HG02943 (cell line): ENCODE data around the gene TRAPPC11.
"Not testable (repeated sequence)": the region's sequence is repeated elsewhere in the genome, so short reads cannot be mapped to it uniquely, and the experiment has no call there.

ENCODE experiments used
- ATAC-seq: cut with Tn5 transposase; IDR thresholded peaks from one replicate; pipeline ENCODE4 v1.9.1; 2021; ENCODE audit warnings: mild to moderate bottlenecking, low read depth, moderate library complexity; ENCODE audit not compliant: unreplicated experiment

TRAPPC11 gene

DNA sequence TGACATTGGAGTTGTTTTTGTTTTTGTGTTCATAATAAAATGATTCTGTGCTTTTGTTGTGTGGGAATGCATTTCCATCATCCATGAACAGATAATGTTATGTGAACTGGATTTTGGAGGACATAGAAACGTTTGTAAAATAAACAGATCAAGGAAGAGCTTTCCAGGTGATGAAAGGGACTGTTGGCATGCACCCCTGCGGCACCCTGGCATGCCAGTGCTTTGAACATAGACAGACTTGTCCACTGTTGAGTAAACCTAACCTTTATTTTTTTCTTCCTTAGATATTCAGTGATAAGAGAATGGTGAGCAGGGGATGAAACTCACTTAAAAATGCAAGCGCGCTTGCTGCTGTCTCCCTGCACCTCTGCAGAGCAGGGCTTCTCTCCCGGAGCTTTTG lies 59.8 kb downstream of the TRAPPC11 start:
- ATAC-seq, result no peak

DNA sequence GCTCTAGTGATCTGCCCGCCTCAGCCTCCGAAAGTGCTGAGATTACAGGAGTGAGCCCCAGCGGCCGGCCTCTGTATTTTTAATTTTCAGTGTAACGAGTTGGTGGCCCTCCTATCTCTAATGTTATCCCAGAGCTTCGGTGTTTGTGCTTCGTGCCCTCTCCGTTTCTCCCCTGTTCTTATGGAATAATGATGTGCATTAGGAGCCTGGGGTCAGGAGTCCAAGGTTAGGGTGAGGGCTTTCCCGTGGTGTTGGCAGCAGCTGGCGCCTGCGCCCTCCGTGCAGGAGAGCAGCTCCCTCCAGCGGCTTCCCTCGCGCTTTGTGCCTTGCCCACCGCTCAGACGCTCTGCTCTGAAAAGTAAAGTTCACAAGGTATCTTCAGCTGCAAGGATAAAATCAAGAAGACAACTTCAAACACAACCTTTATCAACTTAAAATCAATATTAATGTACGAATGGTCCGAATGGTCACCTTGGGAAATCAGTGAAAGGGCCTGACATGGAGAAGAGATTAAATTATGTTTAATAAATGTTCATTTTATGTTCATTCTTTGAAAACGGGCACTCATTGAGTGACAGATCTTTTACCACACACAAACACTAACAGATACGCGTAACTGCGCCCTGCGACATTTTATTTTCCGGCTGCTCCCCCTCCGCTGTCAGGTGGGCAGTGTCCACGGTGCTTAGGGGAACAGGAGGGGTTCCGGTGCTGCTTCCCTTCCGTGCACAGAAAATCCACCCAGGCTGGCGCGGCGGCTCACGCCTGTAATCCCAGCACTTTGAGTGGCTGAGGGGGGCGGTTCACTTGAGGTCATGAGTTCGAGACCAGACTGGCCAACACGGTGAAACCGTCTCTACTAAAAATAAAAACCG lies 62.4 kb downstream of the TRAPPC11 start:
- ATAC-seq, result no peak

DNA sequence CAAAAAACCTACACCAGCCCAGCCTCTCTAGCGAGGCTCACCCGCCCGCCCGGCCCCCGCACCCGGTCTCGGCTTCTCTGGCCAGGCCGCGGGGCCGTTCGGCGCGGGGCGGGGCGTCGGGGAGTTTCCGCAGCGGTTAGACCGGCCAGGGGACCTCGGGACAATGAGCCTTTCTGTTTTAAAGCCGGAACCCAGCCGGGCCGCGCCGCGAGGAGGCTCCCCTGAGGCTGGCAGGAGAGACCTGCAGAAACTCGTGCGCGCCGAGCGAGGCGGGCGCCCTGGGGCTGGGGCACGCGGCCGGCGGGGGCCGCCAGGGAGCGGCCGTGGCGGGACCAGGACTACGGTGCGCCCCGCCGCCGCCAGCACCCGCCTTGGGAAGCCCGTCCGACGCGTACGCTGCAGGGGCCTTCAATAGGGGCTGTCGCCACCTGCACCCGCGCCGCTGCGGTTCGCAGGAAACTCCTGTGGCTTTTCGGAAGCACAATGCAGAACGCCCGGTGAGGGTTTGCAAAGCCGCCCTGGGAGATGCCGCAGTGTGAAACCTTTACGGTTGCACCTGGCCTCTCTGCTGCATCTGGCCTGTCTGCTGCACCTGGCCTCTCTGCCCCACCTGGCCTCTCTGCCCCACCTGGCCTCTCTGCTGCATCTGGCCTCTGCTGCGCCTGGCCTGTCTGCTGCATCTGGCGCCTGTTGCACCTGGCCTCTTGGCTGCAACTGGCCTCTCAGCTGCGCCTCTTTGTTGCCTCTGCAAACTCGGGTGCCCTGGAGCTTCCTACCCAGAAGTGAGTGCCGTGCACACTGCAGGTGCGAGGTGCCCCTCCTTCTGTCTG lies 63.9 kb downstream of the TRAPPC11 start:
- ATAC-seq, result peak; percentile 76

DNA sequence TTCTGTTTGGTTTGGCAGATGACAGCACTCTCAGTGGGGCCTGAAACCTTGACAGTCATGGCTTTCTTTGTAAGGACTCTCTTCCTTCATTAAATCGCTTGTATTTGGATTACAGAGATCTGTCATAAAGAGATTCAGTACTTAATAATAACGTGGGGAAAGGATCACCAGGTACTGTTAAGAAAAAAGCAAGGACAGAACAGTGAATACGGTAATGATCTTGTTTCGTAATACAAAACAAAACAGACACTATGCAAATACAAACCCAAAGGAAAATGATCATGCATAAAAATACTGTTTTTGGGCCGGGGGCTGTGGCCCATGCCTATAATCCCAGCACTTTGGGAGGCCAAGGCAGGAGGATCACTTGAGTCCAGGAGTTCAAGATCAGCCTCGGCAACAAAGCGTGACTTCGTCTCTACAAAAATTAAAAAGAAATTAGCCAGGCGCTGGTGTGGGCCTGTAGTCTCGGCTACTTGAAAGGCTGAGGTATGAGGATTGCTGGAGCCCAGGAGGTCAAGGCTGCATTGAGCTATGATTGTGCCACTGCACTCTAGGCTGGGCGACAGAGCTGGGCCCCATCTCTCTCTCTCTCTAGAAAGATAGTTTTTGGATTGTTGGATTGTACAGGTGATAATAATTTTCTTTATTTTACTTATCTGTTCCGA lies 64.6 kb downstream of the TRAPPC11 start:
- ATAC-seq, result no peak

DNA sequence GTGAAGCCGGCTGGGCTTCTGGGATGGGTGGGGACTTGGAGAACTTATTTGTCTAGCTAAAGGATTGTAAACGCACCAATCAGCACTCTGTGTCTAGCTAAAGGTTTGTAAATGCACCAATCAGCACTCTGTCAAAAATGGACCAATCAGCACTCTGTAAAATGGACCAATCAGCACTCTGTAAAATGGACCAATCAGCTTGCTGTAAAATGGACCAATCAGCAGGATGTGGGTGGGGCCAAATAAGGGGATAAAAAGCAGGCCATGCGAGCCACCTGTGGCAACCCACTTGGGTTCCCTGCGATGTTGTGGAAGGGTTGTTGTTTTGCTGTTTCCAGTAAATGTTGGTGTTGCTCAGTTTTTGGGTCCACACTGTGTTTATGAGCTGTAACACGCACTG lies 66.5 kb downstream of the TRAPPC11 start:
- not testable (repeated sequence) for ATAC-seq

DNA sequence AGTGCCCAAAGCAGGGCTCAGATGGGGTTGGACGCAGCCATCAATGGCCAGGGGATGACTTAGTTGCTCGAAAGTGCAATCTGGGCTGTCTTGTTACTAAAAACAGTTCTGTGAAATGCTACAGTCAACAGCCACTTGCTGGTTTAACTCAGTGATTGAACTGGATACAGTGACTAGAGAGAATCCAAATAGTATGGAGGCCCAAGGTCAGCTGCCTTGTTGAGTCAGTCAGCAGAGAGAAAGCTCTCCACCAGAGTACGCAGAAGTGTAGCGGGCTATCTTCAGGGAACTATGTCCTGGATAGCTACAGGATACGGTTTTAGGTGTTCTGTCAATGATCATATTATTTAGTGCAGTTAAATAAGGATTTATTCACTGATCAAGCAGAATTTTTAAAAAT lies 68.4 kb downstream of the TRAPPC11 start:
- ATAC-seq, result no peak

DNA sequence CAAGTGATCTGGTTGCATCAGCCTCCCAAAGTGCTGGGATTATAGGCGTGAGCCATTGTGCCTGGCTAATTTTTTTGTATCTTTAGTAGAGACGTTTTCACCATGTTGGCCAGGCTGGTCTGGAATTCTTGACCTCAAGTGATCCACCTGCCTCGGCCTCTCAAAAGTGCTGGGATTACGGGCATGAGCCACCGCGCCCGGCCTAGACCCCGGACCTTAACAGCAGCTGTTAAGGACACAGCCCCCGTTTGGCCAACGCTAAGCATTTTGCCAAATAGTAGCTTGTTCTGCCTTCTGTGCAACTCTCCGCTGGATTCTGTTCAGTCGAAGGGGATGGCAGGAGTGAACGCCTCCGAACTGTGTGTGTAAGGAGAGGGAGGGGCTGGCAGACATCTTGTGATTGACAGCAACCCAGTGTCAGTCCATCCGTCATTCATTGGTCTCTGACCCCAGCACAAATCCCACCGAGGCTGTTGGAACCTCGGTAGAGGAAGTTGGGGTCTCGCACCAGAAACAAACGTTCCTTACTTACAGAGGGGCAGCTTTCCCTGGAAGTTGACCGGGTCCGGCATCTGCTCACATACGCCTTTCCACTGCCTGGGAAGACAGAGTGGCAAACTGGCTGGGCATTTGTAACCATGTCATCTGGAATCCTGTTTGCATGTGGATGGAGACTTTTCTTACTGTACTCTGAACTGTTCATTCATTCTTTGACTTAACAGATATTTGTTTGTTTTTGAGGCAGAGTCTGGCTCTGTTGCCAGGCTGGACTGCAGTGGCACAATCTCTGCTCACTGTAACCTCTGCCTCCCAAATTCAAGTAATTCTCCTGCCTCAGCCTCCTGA lies 69.4 kb downstream of the TRAPPC11 start:
- no peak for ATAC-seq

DNA sequence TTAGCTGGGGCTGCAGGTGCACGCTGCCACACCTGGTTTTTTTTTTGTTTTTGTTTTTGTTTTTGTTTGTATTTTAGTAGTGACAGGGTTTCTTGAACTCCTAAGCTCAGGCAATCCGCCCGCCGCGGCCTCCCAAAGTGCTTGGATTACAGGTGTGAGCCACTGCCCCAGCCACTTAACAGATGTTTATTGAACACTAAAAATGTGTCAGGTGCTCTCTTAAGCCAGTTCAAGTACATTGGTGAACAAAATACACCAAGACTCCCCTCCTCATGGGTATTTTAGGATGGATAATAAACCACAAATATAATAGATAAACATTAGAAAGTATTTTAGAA lies 69.9 kb downstream of the TRAPPC11 start:
- ATAC-seq, result no peak

DNA sequence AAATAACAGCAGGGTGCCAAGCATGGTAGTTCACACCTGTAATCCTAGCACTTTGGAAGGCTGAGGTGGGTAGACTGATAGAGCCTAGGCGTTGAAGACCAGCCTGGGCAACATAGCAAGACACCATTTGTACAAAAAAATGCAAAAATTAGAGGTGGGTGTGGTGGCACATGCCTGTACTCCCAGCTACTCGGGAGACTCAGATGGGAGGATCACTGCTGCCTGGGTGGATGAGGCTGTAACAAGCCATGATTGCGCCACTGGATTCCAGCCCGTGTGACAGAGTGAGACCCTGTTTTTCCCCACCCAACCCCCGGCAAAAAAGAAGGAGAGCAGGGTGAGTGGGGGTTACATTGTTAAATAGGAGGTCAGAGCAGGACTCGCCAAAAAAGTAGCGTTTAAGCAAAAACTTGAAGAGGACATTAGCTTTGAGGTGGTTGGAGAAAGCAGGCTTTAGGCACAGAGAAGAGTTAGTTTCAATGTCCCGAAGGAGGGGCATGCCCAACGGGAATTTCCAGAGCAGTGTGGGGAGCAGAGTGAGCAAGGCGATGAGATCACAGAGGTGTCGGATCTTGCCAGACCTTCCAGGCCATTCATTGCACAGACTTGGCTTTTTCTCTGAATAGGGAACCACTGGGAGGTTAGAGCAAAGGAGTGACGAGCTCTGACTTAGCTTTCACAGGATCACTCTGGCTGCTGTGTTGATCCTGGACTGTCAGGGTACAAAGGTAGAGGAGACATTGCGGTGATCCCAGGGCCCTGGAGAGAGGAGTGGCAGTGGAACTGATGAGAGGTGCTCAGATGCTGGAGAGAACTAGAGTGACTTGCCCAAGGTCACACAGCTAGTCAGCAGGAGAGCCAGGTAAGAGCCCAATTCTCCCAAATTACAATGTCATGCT lies 70.6 kb downstream of the TRAPPC11 start:
- ATAC-seq, result no peak

DNA sequence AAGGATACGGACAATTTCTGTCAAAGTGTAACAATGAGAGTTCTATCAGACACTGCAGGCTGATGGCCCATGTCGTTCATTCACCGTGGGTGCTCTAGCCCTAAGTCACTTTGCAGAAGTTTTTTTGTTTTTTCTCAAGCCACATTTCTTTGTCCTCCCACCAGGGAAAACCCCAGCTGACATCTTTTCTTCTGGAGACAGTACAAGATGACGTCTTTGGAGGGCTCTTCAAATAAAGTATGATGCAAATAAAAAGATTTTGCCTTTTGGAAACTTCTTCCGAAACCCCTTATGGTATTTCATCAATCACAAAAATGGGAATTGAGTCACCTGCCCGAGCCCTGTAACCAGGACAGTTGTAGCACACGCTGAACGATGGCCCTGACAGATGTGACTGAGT lies 73.2 kb downstream of the TRAPPC11 start:
- ATAC-seq, result no peak

DNA sequence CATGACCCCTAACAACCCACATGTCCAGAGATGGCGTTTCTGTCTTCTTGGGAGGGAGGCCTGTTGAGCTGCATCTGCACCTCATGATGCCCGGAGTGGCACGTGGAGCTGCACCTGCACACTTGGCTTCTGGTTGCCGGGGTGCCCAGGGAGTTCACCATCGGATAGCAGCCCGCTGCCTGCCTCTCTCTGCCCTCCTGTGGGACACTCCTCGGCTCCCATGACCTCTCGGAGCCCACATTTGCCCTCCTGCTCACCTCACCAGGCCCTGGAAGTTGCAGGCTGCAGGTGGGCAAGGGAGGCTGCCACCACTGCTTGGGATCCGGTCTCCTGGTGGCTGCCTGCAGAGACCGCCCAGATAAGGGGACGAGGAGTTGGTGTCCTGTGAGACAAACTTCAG lies 74.1 kb downstream of the TRAPPC11 start:
- no peak for ATAC-seq

DNA sequence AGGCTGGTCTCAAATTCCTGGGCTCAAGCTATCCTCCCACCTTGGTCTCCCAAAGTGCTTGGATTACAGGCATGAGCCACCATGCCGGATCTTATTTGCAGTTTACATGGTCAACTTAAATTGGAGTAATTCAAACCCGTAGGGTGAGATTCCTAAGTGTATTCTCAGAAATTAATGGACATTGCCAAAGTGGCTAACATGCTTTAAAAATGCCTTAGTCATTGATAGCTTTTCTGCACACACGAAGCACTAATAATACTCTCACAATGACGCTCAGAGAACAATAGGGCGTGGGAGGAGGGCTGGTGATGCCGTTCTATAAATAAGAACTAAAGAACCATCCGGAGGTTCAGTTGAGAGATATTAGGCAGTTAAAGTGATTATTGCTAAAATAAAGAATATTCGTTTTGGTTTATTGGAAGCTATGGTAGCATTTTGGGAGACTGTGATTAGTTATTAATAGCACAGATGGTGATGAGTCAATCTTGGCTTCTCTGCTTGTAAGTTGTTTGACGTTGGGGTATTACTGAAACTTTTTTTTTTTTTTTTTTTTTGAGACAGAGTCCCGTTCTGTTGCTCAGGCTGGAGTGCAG lies 79.1 kb downstream of the TRAPPC11 start:
- no peak for ATAC-seq

DNA sequence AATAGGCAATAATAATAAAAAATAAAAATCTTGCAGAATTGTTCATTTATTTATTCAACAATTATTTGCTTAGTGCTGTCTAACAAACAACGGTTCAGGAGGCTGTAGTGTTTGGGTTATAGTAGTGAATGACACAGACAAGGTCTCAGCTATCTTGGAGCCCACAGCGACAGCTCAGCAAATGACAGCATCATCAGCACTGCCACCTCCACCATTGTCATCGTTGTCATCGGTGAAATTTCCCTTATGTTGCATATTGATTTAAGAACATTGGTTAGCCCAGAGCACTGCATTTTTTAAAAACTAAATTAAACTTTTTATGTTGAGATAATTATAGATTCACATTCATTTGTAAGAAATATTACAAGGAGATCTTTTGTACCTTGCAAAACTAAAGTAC lies 79.9 kb downstream of the TRAPPC11 start:
- ATAC-seq, result no peak

DNA sequence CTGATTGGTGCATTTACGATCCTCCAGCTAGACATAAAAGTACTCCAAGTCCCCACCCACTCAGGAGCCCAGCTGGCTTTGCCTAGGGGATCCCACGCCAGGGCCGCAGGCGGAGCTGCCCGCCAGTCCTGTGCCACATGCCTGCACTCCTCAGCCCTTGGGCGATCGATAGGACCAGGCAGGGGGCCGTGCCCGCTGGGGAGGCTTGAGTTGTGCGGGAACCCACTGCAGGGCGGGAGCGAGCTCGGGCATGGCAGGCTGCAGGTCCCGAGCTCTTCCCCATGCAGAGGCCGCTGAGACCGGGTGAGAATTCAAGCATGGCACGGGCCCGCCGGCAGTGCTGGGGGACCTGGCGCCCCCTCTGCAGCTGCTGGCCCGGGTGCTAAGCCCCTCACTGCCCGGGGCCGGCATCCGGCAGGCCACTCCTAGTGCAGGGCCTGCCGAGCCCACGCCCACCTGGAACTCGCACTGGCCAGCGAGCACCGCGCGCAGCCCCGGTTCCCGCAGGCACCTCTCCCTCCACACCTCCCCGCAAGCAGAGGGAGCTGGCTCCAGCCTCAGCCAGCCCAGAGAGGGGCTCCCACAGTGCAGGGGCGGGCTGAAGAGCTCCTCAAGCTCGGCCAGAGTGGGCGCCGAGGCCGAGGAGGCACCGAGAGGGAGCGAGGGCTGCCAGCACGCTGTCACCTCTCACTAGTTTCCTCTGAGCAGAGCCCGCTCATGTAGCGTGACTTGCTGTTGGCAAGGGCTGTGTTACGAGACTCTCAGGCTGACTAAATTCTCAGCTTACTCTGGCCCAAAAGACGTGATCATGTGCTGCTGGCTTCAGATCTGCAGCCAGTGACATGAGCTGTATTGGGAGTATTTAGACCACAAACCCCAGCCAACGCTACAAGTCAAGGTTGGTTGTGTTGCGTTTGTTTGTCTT lies 87.5 kb downstream of the TRAPPC11 start:
- ATAC-seq, result no peak

DNA sequence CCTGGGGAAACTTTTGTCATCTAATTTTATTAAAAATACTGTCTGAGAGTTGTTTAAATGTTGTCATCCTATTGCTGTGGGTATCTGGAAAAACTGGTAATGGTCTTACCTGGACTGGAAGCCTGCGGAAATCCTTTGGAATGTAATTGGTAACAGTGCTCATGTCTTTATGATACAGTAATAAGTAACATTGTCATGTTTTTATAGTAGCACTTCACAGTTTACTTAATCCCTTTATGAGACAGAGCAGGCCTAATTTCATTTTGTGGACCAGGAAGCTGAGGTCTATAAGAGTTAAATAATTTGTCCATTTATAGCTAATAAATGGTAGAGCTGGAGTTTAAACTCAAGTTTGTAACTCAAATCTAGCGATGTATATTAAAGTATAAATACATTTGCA lies 88.3 kb downstream of the TRAPPC11 start:
- ATAC-seq, result no peak

DNA sequence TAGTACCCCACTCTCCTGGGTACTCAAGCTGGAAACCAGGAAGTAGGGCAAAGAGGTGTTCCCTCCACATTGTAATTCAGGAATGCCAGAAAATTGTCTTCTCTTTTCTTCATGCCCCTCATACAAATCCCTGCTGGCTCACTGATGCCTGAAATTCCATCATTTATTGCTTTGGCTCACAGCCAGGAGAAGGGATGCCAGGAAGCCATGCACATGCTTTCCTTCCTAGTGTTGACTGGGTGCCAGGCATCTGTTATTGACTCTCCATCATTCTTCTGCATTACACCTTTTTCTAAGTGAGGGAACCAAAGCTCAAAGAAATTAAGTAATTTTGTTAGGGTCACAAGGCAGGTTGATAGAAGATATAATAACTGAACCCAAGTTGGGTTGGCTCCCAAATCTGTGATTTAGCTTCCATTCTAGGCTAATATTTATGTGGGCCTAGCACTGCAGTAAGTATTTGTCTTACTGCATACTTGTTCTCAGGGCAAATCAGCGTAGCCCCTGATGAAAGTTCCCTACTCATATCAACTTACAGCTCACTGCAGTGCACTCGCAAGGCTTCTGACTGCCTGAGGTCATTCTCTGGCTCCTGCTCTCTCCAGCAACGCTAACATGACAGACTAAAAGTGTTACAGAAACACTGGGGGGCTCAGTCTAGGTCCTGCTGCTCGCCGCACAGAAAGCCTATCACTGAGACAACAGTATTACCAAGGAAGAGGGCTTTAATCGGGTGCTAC lies 89.0 kb downstream of the TRAPPC11 start:
- ATAC-seq, result no peak

DNA sequence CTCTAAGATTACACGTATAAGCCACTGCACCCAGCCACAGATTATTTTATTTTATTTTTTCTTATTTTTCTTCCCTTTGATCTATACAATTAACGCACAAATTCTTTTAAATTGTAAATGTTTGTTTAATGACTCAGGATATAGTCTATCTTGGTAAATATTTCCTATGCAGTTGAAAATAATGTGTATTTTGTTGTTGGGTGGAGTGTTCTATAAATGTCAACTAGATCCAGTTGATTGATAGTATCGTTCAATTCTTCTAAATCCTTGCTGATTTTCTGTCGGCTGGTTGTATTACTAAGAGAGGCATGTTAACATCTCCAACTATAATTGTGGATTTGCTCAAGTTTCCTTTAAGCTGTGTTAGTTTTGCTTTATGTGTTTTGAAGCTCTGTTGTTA lies 92.0 kb downstream of the TRAPPC11 start:
- no peak for ATAC-seq
